NT2/D1 (cell line): ENCODE measurements around the gene MRPS12.
"Not testable (repeated sequence)": the region's sequence is repeated elsewhere in the genome, so short reads cannot be mapped to it uniquely, and the experiment has no call there.

ENCODE experiments used
- DNase-seq: peaks from one replicate; pipeline ENCODE4 v3.0.0-alpha.2; 2011; ENCODE audit warnings: low read depth, low spot score
- H3K27me3 ChIP-seq: 2 replicates; pipeline ENCODE4 v1.6.0; 2011; ENCODE audit warnings: mild to moderate bottlenecking; ENCODE audit not compliant: insufficient read length, insufficient read depth
- H3K36me3 ChIP-seq: 2 replicates; pipeline ENCODE4 v1.6.1; 2011; ENCODE audit warnings: mild to moderate bottlenecking, low read length, mixed read lengths; ENCODE audit not compliant: insufficient read depth, insufficient read length
- H3K4me1 ChIP-seq: 2 replicates; pipeline ENCODE4 v1.5.1; 2011; ENCODE audit not compliant: insufficient read depth, insufficient read length
- H3K4me3 ChIP-seq: 2 replicates; pipeline ENCODE4 v1.5.1; 2011; ENCODE audit warnings: low read depth; ENCODE audit not compliant: insufficient read length
- H3K9ac ChIP-seq: 2 replicates; pipeline ENCODE4 v1.6.0; 2011; ENCODE audit warnings: low read depth; ENCODE audit not compliant: insufficient read length
- H3K9me3 ChIP-seq: 2 replicates; pipeline ENCODE4 v1.5.1; 2011; ENCODE audit warnings: mild to moderate bottlenecking, low read length; ENCODE audit not compliant: insufficient read depth
- SUZ12 ChIP-seq: IDR thresholded peaks from 2 replicates; pipeline ENCODE4 v1.6.1; 2011; ENCODE audit not compliant: insufficient read length, insufficient read depth; ENCODE audit errors: extremely low read depth
- YY1 ChIP-seq: IDR thresholded peaks from 2 replicates; pipeline ENCODE4 v1.6.1; 2011; ENCODE audit not compliant: insufficient read length, insufficient read depth
- ZNF274 ChIP-seq: IDR thresholded peaks from 2 replicates; pipeline ENCODE4 v1.6.1; 2011; ENCODE audit warnings: mild to moderate bottlenecking, low read depth, low read length

The MRPS12 gene

DNA sequence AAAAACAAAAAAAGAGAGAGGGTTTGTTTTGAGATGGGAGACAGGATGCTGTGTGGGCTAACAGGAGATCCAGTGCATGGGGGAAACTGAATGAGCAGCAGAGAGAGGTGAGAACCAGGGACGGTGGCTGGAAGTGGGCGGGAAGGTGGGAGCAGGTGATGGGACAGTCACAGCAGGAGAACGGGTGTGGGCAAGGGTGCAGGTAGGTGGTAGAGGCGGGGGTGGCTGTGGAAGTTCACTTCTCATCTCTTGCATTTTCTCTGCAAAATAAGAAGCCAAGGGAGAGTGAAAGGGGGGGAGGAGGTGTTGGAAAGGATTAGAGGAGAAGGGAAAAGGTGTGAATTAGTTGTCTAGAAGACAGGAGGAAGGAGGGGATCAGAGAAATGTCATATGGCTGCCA is 22.9 kb downstream of the MRPS12 start:
- H3K9me3 ChIP-seq = peaks cover 10% of the 10 kb centered on the region; the same call in 1 of the 2 replicates
- no peak for DNase-seq
- no peak for TF ChIP-seq YY1
- no peak for TF ChIP-seq SUZ12
- no peak for TF ChIP-seq ZNF274

DNA sequence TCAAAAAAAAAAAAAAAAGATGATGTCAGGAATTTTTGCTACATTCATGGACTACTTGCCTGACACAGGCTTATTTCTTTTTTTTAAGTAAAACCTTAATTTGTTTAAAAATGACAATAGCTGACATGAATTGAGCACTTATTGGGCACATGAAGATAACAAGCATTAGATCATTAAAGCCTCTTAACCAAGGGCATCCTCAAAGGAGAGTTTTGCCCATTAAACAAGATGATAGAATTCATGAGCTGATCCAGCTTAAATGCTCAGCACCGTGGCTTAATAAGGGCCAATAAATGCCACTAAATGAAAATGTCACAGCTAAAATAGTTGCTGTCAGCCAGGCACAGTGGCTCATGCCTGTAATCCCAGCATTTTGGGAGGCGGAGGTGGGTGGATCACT is 25.5 kb downstream of the MRPS12 start:
- H3K27me3 ChIP-seq = no peaks in the 10 kb centered on the region
- H3K4me3 ChIP-seq = no peak overlapping the region
- H3K4me1 ChIP-seq = no peaks in the 10 kb centered on the region
- peaks cover 16% of the 10 kb centered on the region; the same call in 1 of the 2 replicates for H3K9me3 ChIP-seq
- no peak overlapping the region for H3K9ac ChIP-seq
- no peak for TF ChIP-seq ZNF274
- no peak for TF ChIP-seq YY1
- no peak for TF ChIP-seq SUZ12
- H3K36me3 ChIP-seq = peaks cover 5% of the 10 kb centered on the region
- no peak for DNase-seq

More for the DNA sequence above, 22.9 kb downstream of the MRPS12 start:
- no peak overlapping the region for H3K4me3 ChIP-seq
- peaks cover 6% of the 10 kb centered on the region for H3K36me3 ChIP-seq
- H3K9ac ChIP-seq = no peak overlapping the region
- no peaks in the 10 kb centered on the region for H3K27me3 ChIP-seq
- peaks cover 3% of the 10 kb centered on the region for H3K4me1 ChIP-seq

DNA sequence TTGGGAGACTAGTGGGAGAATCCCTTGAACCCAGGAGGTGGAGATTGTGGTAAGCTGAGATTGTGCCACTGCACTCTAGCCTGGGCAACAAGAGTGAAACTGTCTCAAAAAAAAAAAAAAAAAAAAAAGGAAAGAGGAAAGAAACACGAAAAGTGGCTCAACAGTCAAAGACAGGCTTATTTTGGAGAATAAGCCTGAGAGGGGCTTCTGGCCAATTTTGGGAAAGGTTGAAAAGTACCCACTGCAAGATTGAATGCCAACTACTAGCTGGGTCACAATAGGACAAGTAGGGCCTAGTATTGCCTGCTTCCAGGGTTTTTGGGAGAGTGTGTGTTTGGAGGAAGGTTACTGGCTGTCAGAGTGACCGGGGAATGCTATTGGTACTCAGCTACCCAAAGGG is 27.6 kb downstream of the MRPS12 start:
- Histone ChIP-seq H3K36me3 (peaks cover 4% of the 10 kb centered on the region), H3K27me3 (no peaks in the 10 kb centered on the region), H3K4me1 (no peaks in the 10 kb centered on the region), H3K9me3 (peaks cover 16% of the 10 kb centered on the region; the same call in 1 of the 2 replicates), H3K4me3 (no peak overlapping the region), H3K9ac (no peak overlapping the region)
- TF ChIP-seq ZNF274 (no peak), YY1 (no peak), SUZ12 (no peak)
- DNase-seq = no peak

DNA sequence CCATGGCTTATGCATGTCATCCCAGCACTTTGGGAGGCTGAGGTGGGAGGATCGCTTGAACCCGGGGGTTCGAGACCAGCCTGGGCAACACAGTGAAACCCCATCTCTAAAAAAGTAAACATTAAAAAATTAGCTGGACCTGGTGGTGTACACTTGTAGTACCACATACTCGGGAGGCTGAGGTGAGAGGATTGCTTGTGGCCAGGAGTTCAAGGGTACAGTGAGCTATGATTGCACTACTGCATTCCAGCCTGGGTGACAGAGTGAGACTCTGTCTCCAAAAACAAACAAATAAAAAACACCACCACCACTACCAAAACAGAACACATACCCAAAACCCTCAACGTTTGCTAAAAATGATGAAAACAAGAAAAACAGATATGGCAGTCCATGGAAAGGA is 28.9 kb downstream of the MRPS12 start:
- H3K27me3 ChIP-seq = no peaks in the 10 kb centered on the region
- H3K9me3 ChIP-seq = peaks cover 16% of the 10 kb centered on the region; the same call in 1 of the 2 replicates
- no peak overlapping the region for H3K9ac ChIP-seq
- no peak for TF ChIP-seq ZNF274
- TF ChIP-seq SUZ12 = no peak
- TF ChIP-seq YY1 = no peak
- peaks cover 4% of the 10 kb centered on the region for H3K36me3 ChIP-seq
- H3K4me1 ChIP-seq = no peaks in the 10 kb centered on the region
- DNase-seq = no peak
- H3K4me3 ChIP-seq = no peak overlapping the region

DNA sequence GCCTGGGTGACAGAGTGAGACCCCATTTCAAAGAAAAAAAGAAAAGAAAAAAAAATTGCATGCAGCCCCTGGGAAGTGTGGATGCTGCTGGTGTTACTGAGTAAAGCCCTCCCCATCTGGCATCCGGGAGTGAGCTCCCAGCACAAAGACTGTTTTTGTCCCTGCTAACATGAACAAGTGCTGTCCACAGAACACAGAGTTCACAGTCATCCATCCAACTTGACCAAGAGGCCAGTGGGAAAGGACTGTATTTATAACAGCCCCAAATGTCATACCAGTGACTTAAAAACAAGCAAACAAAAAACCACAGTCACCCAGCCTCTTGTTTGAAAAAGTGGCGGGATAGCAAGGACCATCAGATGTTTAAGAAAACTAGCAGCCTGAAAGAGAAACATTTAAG is 34.0 kb downstream of the MRPS12 start:
- TF ChIP-seq SUZ12 (no peak), ZNF274 (no peak), YY1 (no peak)
- Histone ChIP-seq H3K27me3 (no peaks in the 10 kb centered on the region), H3K36me3 (peaks cover 10% of the 10 kb centered on the region), H3K4me1 (no peaks in the 10 kb centered on the region), H3K9me3 (no peaks in the 10 kb centered on the region), H3K9ac (no peak overlapping the region), H3K4me3 (no peak overlapping the region)
- no peak for DNase-seq

DNA sequence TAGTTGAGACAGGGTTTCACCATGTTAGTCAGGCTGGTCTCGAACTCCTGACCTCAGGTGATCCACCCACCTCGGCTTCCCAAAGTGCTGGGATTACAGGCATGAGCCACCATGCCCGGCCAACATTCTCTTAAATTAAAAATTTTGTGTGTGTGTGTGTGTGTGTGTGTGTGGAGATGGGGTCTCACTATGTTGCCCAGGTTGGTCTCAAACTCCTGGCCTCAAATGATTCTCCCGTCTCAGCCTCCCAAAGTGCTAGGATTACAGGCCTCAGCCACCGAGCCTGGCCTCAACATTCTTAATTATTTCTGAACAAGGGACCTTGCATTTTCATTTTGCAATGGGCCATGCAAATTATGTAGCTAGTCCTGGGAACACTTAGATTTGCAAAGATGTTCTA is 35.4 kb downstream of the MRPS12 start:
- H3K4me3 ChIP-seq, H3K9ac ChIP-seq, DNase-seq, H3K36me3 ChIP-seq, H3K4me1 ChIP-seq, H3K9me3 ChIP-seq, H3K27me3 ChIP-seq: not testable (repeated sequence)

DNA sequence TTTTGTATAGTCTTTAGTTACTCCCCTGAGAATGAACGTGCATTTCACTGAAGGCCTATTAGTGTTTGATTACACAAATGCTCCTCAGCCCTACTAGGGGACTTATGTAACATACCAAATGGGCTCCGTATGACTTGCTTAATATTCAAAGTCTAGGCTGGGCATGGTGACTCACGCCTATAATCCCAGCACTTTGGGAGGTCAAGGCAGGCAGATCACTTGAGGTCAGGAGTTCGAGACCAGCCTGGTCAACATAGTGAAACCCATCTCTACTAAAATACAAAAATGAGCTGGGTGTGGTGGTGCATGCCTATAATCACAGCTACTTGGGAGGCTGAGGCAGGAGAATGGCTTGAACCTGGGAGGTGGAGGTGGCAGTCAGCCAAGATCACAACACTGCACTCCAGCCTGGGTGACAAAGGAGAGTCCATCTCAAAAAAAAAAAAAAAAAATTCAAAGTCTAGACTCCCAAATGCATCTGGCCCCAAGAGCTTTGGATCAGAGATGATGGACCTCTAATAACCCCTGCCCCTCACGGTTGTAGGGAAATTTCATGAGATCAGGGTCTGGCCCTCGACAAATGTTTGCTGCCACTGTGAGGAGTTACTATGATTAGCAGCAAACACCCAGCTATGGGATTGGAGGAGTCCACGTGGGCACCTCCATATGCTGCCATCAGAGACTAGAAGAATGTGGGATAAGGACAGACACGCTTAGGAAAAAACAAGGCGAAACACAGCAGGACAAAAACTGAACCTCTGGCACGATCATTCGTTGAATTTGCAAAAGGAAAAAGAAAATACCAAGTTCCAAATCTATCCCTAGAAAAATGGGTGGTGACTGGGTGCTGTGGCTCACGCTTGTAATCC is 40.2 kb downstream of the MRPS12 start:
- no peak overlapping the region for H3K4me3 ChIP-seq
- H3K27me3 ChIP-seq = no peaks in the 10 kb centered on the region
- TF ChIP-seq SUZ12 (no peak), YY1 (no peak)
- H3K9me3 ChIP-seq = no peaks in the 10 kb centered on the region
- H3K4me1 ChIP-seq = no peaks in the 10 kb centered on the region
- peaks cover 19% of the 10 kb centered on the region for H3K36me3 ChIP-seq
- no peak for DNase-seq
- no peak overlapping the region for H3K9ac ChIP-seq

DNA sequence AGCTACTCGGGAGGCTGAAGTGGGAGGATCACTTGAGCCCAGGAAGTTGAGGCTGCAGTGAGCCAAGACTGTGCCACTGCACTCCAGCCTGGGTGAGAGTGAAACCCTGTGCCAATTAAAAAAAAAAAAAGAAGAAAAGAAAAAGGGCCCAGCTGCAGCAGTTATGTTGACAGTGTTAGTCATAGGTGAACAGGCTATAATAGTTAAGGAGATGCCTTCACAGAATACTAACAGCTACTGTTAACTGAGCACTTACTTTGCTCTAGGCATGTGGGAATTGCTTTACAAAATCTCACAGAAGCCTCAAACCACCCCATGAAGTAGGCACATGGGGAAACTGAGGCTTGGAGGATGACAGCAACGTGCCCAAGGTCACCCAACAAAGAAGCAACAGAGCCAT is 40.9 kb downstream of the MRPS12 start:
- H3K4me3 ChIP-seq = no peak overlapping the region
- no peaks in the 10 kb centered on the region for H3K9me3 ChIP-seq
- no peak for DNase-seq
- H3K36me3 ChIP-seq = peaks cover 17% of the 10 kb centered on the region
- TF ChIP-seq SUZ12 = no peak
- TF ChIP-seq YY1 = no peak
- no peak for TF ChIP-seq ZNF274
- no peaks in the 10 kb centered on the region for H3K27me3 ChIP-seq
- no peaks in the 10 kb centered on the region for H3K4me1 ChIP-seq
- H3K9ac ChIP-seq = no peak overlapping the region
